ENCODE measurements around the gene CCBE1.
"Not testable (repeated sequence)": the region's sequence is repeated elsewhere in the genome, so short reads cannot be mapped to it uniquely, and the experiment has no call there.

The CCBE1 gene

DNA sequence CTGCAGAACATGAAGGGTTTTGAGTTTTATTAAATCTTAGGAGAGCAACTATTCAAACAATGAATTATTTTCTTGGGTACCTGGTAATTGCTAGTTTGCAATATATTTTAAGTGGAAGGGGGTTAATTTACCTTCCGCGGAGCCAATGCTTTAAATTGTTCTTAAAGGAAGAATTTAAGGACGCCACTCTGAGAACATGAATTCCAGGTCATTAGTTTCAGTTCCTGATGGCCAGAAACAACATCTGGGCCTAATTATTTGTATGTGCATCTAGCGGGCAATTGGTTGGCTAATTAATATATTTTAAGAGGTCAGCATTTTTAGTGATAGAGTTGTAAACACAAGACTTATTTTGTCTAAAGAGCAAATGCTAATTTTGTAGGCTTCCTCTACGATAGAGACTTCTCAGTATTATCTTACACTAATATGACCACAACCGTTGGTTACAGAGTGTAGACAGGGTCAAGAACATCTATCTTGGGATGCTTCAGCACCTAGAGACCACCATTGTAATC, 40.8 kb downstream of the CCBE1 start:
- DNase-seq (ENCODE audit: low read depth): no peak

DNA sequence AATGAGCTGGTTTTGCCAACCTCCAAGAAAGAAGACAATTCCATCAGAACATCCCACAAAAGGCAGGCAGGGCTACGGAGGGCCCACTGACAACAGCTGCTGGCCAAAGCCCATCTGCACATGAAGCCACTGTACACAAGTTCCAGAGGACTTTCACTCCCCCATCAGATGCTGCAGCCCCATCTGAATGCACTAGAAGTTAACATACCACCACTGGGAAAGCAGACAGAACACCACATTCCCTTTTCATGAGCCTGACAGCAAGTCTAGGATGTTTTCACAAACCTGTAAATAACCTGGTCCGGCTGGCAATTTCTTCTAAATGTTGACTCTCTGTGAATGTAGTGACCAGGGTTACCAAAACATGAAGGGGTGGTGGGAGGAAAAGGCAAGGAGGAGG, 41.5 kb downstream of the CCBE1 start:
- DNase-seq (ENCODE audit: low read depth): peak; percentile 60

DNA sequence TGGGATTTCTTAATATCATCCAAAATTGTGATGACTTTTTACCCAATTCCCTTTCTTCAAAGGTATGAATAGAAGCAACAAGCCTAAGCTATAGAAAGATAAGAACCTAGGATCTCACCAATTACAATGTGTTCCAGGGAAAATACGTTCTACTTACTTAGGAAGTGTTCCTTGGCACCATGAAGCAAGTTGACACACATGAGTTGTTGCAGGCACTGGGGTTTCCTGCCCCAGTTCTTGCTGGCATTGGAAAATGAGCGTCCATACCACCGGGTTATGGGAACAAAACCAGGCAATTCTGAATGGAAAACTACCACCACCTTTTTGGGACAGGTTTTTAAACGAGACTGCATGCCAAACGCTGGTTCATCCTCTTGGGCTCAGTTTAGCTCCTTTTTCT, 46.2 kb downstream of the CCBE1 start:
- DNase-seq (ENCODE audit: low read depth): no peak

DNA sequence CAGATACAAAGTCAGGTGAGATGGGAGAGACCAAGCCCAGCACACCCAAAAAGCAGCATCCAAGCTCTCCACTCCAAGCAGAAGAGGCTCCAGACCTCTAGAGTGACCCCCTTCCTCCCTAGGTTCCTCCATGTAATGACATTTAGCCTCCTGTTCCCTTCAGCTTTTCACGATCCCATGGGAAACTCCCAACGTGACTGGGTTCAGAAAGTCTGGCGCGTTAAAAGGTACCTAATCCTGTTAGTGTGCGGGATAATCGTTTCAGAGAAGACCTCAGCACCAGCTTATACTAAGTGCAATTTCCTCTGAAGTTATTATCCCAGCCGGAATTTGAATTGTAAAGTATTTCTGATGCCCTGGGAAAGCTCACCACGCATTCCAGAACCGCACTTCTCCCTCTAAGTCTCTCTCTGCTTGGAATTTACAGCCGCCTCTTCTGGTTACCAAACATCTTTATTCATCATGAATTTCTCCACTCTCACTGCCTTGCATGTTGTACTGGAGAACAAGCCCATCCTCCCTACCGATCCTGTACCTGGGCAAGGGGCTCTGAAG, 46.9 kb downstream of the CCBE1 start:
- DNase-seq (ENCODE audit: low read depth): peak; percentile 88

DNA sequence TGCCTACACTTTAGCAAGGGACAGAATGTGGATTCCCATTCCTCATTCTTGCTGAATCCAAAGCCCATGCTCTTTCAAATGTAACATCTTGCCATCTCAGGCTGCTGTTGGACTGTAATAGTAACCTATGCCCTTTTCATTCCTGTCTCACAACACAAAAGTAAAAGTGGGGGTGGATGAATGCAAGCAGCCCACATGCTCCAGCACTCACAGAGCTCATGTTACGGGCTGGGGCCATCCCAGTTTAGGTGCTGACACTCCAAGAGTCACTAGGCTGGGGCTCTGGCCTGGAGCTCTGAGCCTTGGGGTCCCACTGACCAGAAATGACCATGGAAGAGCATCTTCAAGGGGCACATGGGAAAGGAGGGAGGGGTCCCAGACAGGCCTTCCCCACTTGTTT, 47.6 kb downstream of the CCBE1 start:
- DNase-seq (ENCODE audit: low read depth): peak; percentile 69

DNA sequence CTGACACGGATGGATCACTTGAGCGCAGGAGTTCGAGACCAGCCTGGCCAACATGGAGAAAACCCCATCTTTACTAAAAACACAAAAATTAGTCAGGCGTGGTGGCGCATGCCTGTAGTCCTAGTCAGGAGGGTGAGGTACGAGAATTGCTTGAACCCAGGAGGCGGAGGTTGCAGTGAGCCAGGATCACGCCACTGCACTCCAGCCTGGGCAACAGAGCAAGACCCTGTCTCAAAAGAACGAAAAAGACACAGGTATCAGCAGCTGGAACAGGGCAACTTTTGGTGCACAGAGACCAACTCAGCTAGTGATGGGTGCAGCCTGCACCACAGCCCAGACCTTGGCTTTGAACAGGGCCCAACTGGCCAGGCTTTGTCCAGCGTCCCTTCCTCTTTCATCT, 48.8 kb downstream of the CCBE1 start:
- DNase-seq (ENCODE audit: low read depth): not testable (repeated sequence)

DNA sequence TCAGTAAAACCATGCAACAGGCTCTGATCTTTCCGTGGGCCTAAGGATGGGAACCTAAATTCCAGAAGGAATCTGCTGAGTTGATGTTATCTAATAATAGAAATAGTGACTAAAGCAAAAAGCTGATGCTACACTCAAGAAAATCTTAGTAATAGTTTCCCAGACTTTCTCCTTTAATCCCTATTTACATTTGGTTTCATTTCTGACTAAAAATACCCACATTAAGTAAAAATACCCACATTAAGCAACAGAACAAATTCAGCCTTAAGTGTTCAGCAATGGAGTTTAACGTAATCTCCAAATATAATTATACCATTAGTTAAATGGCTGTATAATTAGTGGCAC, 50.3 kb downstream of the CCBE1 start:
- DNase-seq (ENCODE audit: low read depth): peak; percentile 70

DNA sequence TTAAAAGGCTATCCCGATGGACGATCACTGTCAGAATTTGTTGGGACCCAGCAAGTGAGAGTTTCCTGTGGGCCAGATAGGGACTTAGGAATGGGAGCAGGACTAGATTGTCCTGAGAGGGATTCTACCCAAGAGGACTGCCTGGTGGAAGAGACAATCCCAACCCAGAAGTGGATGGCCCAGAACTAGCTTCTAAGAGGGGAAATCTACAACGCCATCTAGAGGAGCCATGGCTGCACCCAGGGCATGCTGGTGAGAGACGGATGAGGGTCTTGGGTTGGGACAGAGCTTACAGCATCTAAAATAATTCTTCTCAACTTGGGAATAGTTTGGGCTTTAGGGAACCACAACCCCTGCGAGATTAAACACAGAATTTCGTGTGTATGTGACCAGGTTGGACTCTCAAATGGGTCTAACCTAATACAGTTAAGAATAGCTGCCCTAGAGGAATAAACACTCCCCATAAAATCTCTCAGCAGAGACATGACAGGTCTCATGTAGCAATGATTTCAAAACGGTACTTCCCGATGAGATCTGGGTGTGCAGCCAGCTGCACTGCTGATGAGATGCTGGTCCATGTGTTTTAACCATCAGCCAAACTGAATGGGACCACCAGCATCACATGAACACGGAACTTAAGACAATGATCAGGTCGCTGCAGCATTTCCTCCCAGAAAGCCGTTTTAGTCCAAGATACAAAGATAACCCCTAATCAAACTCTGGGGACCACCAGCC, 50.8 kb downstream of the CCBE1 start:
- DNase-seq (ENCODE audit: low read depth): peak; percentile 39

DNA sequence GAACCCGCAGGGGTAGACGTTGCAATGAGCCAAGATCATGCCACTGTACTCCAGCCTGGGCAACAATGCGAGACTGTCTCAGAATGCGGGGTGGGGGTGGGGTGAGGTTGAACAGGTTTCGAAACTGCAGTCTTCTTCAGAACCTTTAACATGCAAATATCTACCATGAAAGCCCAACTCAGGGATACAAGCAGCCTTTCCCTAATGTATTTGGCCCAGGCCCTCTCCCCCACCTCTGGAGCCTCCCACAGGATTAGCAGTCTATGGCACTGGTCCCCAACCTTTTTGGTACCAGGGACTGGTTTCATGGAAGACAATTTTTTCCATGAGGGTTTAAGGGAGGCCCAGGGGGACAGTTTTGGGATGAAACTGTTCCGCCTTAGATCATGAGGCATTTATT, 53.5 kb downstream of the CCBE1 start:
- no peak for DNase-seq (ENCODE audit: low read depth)

DNA sequence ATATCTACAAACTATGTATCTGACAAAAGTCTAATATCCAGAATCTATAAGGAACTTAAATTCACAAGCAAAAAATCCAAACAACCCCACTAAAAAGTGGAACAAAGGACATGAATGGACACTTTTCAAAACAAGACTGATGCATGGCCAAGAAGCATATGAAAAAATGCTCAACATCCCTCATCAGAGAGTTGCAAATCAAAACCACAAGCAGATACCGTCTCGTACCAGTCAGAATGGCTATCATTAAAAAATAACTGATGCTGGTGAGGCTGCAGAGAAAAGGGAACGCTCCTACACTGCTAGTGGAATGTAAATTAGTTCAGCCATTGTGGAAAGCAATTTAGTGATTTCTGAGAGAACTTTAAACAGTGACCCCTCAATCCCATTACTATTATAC, 56.5 kb downstream of the CCBE1 start:
- peak; percentile 83 for DNase-seq (ENCODE audit: low read depth)

DNA sequence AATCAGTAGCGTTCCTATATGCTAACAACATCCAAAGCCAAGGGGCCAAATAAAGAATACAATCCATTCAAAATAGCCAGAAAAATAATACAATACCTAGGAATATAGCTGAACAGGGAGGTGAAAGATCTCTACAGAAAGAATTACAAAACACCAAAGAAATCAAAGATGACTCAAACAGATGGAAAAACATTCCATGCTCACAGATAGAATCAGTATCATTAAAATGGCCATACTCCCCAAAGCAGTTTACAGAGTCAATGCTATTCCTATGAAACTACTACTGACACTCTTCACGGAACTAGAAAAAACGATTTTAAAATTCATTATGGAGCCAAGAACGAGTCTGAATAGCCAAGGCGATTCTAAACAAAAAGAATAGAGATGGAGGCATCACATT, 57.4 kb downstream of the CCBE1 start:
- peak; percentile 73 for DNase-seq (ENCODE audit: low read depth)

DNA sequence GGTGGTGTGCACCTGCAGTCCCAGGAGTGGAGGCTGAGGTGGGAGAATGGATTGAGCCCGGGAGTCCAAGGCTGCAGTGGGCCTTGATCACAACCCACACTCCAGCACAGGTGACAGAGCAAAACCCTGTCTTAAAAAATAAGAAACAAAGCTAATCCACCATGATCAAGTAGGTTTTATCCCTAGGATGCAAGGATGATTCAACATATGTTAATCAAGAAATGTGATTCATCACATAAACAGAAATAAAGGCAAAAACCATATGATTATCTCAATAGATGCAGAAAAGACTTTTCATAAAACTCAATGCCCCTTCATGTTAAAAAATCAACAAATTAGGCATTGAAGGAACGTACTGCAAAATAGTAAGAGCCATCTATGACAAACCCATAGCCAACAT, 58.1 kb downstream of the CCBE1 start:
- DNase-seq (ENCODE audit: low read depth): no peak

DNA sequence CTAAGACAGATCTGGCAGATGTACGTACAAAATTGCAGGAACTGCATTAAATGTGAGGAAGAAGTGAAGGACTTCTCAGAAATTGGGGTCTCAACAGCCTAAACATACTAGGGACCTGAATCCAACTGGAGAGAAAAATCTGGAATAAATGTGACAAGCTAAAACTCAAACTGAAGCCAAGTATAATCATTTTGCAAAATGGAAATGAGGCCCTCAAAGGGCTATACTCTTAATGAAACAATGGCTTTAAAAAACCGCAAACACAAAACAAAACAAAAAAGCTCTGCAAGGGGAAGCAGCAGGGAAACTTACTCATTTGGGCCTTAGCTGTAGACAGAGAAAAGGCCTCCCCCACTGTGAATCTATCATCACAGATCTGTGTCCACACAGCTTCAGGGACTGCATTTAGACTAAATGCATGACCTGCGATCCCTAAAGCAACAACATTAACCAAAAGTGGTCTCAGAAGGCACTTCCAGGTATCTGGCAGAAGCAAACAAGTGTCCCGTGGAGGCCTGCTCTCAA, 63.2 kb downstream of the CCBE1 start:
- peak; percentile 53 for DNase-seq (ENCODE audit: low read depth)

DNA sequence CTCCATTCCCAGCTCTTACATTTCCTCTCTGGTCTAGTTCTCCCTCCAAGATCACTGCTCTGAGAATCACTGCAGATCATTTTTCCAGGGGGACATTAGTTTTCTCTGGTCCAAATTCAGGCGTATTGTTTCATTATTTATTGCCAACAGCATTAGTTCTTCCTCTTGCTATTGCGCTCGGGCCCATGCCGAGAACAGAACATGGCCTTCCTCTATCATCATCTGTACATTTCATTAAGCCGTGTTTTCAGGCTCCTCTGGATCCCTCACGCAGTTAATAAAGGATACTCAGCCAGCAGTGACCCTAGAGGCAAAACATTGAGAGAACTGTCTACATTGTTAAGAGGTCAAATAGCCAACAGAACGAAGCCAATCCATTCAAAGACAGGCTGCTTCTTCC, 63.9 kb downstream of the CCBE1 start:
- DNase-seq (ENCODE audit: low read depth): no peak

DNA sequence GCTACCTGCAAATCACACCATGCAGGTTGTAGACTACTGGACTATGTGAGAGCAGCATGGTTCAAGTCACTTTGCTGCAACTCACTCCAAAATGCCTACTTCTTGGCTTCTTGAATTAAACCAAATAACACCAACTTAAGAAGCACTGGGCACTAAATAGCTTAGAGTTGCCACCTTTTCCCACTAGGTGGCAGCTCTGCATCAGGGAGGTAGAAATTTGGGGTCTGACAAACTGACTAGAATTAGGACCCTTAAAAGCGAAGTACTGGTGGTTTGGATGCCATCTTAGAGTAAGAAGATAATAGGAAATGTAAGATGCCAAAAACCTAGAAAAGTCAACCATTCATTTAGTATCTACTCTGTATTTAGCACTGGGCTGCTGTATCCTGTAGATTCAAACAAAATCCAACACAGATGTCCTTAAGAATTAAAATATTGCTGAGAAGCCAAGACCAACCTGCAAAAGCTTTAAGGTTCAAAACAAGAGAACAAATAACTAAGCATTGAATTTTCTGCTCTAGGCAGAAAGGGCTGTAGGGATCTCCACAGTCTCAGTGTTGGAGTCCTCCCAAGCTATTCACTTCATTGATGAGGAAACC, 65.5 kb downstream of the CCBE1 start:
- DNase-seq (ENCODE audit: low read depth): peak; percentile 57

DNA sequence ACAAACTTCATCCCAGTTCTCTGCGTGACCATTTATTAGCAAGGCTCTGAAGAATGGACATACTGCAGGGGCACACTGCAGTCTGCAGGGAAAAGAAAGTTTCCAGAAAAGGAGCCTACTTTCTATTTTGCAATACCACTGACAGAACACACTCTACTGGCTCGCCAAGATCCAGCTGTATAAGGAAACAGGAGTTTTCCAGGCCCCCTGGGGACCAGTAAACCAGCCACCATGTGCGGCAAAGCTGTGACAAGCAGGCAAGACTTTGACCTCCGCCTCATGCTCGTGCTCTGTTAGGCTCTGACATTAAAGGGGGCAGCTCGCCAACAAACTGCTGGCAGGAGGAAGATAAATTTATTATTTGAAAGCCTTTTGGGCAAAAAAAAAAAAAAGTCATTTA, 67.3 kb downstream of the CCBE1 start:
- DNase-seq (ENCODE audit: low read depth): no peak

DNA sequence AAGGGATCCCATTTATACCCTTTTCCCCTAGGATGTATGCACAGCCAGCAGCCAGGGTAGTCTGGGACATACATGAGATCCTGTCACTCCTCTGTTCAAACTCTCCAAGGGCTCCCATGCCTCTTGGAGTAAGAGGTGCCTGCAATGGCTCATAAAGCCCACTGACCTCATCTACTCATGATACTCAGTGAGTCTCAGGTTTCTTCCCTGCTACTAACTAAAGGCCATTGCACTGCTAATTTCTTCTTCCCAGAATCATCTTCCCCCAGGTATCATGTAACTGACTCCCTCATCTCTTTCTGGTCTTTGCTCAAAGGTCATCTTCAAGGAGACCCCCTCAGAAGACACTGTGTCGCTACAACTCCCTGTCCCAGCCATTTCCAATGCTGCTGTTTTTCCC, 68.2 kb downstream of the CCBE1 start:
- no peak for DNase-seq (ENCODE audit: low read depth)

DNA sequence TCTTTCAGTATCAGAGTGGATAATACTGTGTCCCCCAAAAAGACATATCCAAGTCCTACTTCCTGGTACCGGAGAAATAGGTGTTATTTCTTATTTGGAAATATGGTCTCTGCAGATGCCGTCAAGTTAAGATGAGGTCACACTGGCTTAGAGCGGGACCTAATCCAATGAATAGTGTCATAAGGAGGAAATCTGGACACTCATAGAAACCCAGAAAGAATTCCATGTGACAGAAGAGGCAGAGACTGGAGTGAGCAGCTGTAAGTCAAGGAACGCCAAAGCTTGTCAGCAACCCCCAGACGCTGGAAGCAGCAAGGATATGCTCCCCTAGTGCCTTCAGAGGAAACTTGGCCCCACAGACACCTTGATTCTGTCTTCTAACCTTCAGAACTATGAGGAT, 69.8 kb downstream of the CCBE1 start:
- no peak for DNase-seq (ENCODE audit: low read depth)

DNA sequence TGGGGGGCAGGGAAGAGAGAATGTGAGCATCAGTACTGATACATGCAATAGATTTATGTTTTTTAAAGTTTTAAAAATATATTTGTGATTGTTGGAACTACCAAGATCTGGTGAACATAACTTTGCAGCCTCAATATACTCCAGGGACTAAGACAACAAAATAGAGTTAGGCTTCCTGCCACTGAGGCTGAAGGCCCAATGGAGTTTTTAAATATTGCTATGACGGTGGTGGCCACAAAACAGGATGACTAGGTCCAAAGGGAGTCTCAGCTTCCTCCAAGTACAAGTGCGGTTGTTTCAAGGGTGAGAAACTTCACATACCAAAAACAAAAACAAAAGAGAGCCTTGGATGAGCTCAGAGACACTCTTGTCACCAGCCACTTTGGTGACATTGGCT, 72.9 kb downstream of the CCBE1 start:
- no peak for DNase-seq (ENCODE audit: low read depth)

DNA sequence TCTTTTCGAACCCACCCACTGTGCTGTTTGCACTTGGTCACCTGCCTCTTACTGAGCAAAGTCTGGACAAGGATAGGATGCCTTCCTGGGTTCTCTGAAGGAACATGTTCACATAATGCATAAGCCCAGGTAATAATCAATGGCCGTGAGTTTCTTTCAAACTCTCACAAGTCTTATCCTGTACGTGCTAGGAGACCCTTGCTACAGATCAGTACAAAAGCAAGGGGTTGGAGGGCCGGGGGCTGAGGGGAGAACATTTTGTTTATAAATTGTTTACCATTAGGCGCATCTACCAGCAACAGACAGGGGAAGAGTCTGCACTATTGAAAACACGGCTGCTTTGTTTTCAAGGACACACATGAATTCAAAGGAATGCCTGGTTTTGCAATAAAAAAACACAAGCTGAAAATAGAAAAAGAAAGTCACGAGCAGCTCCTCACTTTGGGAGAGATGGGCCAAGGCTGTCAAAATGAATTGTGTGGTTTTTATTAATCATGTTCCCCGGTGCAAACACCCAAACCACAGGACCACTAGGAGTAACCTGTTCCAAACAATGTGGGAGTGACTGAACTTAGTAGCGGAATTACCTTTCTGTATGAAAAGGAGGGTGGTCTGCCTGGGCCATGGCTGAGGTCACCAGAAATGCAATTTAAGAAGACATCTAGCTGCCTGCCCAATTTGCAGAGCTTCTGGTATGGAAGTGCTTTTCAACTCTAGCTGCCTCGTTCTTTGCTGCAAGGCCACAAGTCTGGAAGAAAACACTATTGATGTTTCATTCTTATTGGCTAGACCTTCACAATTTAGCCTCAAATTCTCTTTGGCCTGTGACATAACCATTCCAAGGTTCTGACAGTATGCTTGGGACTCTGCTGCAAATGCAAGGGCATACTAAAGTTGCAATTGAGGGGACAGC, 73.5 kb downstream of the CCBE1 start:
- DNase-seq (ENCODE audit: low read depth): peak; percentile 82

DNA sequence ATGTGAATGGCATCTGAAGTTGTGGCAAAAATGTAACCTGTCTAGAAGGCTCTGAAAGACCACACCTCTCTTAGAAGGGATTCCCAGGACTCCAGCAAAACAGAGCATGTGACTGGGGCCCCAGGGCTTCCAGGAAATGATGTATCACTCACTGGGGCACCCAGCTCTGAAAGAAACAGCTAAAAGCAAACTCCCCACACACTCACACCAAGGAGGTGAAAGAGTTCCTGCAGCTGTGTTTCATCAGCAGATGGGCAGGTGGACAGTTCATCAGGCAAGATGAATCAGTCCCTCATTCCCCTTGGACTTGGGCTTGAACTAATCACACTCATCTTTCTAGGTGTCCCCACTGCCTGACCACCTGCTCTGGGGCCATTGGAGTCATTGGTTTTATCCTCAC, 76.2 kb downstream of the CCBE1 start:
- peak; percentile 35 for DNase-seq (ENCODE audit: low read depth)

DNA sequence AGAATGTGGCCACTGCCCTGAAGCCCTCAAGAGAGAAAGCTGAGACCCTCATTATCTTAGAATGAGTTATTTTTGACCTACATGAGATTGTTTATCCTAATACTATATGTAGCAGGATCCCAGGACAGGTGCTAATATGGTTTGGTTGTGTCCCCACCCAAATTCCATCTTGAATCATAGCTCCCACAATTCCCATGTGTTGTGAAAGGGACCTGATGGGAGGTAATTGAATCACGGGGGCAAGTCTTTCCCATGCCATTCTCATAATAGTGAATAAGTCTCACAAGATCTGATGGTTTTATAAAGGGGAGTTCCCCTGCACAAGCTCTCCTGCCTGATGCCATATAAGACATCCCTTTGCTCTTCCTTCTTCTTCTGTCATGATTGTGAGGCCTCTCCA, 76.8 kb downstream of the CCBE1 start:
- no peak for DNase-seq (ENCODE audit: low read depth)

All from EH (cell line).